SK-N-SH (cell line): ENCODE measurements around the gene LGR6. TPM values are rescaled to one million over a fixed set of nuclear protein-coding genes. Genes with fewer than 3 reads are reported as not detected.

Experiments
- CTCF ChIA-PET: fragments of 300-600, 350-600 bp; formaldehyde crosslinking; extraction: SDS; loops from one replicate; lab custom pipeline; 2021; lab: Yijun Ruan, JAX
- POLR2A ChIA-PET: fragments of 350-600 bp; sonication (Branson Sonifier 250); formaldehyde crosslinking; extraction: SDS; loops from one replicate; lab custom pipeline; 2020; ENCODE audit warnings: antibody characterized with exemption, inconsistent platforms; lab: Yijun Ruan, JAX
- DNase-seq: peaks from one replicate; pipeline ENCODE4 v3.0.0; 2012
- H2AFZ ChIP-seq: fragments of 200-600 bp; sonication (generic); 2 replicates; pipeline ENCODE4 v1.8.1; 2016; ENCODE audit warnings: antibody characterized with exemption, mild to moderate bottlenecking, low read depth
- H3F3A ChIP-seq: fragments of 200-600 bp; sonication (generic); replicated peaks from 2 replicates; pipeline ENCODE3; 2016; ENCODE audit warnings: antibody characterized with exemption, mild to moderate bottlenecking; ENCODE audit not compliant: insufficient read depth
- H3K27ac ChIP-seq, 2 experiments: fragments of 200-500 bp in 1 of 2; fragments of 200-600 bp in 1 of 2; sonication (Bioruptor generic) in 1 of 2; sonication (generic), shearing (Covaris generic) in 1 of 2; 2 replicates each; pipeline versions ENCODE4 v1.5.1 to v1.6.1; 2014 to 2016; ENCODE audit warnings: low read depth in 2 of 2, inconsistent platforms in 1 of 2, low read length in 1 of 2, mild to moderate bottlenecking in 1 of 2, mixed read lengths in 1 of 2
- H3K27me3 ChIP-seq: fragments of 200-600 bp; sonication (generic), shearing (Covaris generic); 2 replicates; pipeline ENCODE4 v1.6.1; 2016; ENCODE audit warnings: mixed run types; ENCODE audit not compliant: insufficient read depth
- H3K36me3 ChIP-seq, 2 experiments: fragments of 200-500 bp in 1 of 2; fragments of 200-600 bp in 1 of 2; sonication (Bioruptor generic) in 1 of 2; sonication (generic) in 1 of 2; replicated peaks in 1 of 2; 2 replicates each; pipeline versions ENCODE3 to v1.5.1; 2014 to 2016; ENCODE audit warnings: low read length in 1 of 2, mild to moderate bottlenecking in 1 of 2; ENCODE audit not compliant: insufficient read depth in 2 of 2, control insufficient read depth in 1 of 2
- H3K4me1 ChIP-seq, 2 experiments: fragments of 200-500 bp in 1 of 2; fragments of 200-600 bp in 1 of 2; sonication (Bioruptor generic) in 1 of 2; sonication (generic), shearing (Covaris generic) in 1 of 2; 2 replicates each; pipeline versions ENCODE4 v1.5.1 to v1.6.1; 2014 to 2016; ENCODE audit warnings: low read depth in 1 of 2, low read length in 1 of 2, mixed run types in 1 of 2; ENCODE audit not compliant: insufficient read depth in 2 of 2, control insufficient read depth in 1 of 2
- H3K4me2 ChIP-seq: fragments of 200-600 bp; sonication (generic), shearing (Covaris generic); 2 replicates; pipeline ENCODE4 v1.6.1; 2017; ENCODE audit warnings: mixed run types
- H3K4me3 ChIP-seq, 2 experiments: fragments of 200-500 bp in 1 of 2; fragments of 200-600 bp in 1 of 2; sonication (Bioruptor generic) in 1 of 2; sonication (generic), shearing (Covaris generic) in 1 of 2; 2 replicates each; pipeline versions ENCODE4 v1.5.1 to v1.8.1; 2014 to 2016; ENCODE audit warnings: low read depth in 2 of 2, inconsistent platforms in 1 of 2, low read length in 1 of 2, mild to moderate bottlenecking in 1 of 2, mixed read lengths in 1 of 2, moderate library complexity in 1 of 2
- H3K79me2 ChIP-seq: fragments of 200-600 bp; sonication (generic); 2 replicates; pipeline ENCODE4 v1.8.1; 2017; ENCODE audit warnings: mild to moderate bottlenecking; ENCODE audit not compliant: insufficient read depth
- H3K9ac ChIP-seq: fragments of 200-600 bp; sonication (generic); 2 replicates; pipeline ENCODE4 v1.6.1; 2017; ENCODE audit warnings: mixed run types
- H3K9me2 ChIP-seq: fragments of 200-600 bp; sonication (generic); 2 replicates; pipeline ENCODE4 v1.6.1; 2017; ENCODE audit warnings: mixed run types
- H3K9me3 ChIP-seq: fragments of 200-600 bp; sonication (generic); 2 replicates; pipeline ENCODE4 v1.6.1; 2017; ENCODE audit warnings: mixed run types, mild to moderate bottlenecking, moderate library complexity
- H4K20me1 ChIP-seq: fragments of 200-600 bp; sonication (generic); 2 replicates; pipeline ENCODE4 v1.6.1; 2017; ENCODE audit warnings: mild to moderate bottlenecking, mixed run types; ENCODE audit not compliant: insufficient read depth
- CHD2 ChIP-seq: fragments of 150-350 bp; IDR thresholded peaks from 2 replicates; pipeline ENCODE4 v1.6.1; 2018; ENCODE audit warnings: low read length; ENCODE audit not compliant: partially characterized antibody
- EP300 ChIP-seq, 2 experiments: IDR thresholded peaks; 2 replicates each; pipeline versions ENCODE4 v1.4.0 to v1.6.1; 2012; ENCODE audit warnings: borderline replicate concordance in 1 of 2, low read depth in 1 of 2, low read length in 1 of 2
- GABPA ChIP-seq: IDR thresholded peaks from 2 replicates; pipeline ENCODE4 v1.4.0; 2012; ENCODE audit warnings: low read depth, mild to moderate bottlenecking
- POLR2AphosphoS5 ChIP-seq: IDR thresholded peaks from 2 replicates; pipeline ENCODE4 v1.6.1; 2012; ENCODE audit warnings: low read depth, low read length
- TAF1 ChIP-seq: IDR thresholded peaks from 2 replicates; pipeline ENCODE4 v1.6.1; 2012; ENCODE audit warnings: low read depth, mild to moderate bottlenecking, low read length, moderate library complexity, borderline replicate concordance
- TCF12 ChIP-seq: IDR thresholded peaks from 2 replicates; pipeline ENCODE4 v1.4.0; 2012
- ZBTB33 ChIP-seq: IDR thresholded peaks from 2 replicates; pipeline ENCODE4 v1.4.0; 2012; ENCODE audit warnings: low read depth, borderline replicate concordance
- WGBS: methylation state at CpG from one replicate; pipeline ENCODE4 v1.1.6; 2017; ENCODE audit warnings: low lambda C conversion rate; 5-methylcytosine and 5-hydroxymethylcytosine counted together
- polyA plus RNA-seq, 3 experiments: library from polyadenylated mRNA; depleted of rRNA; stranded (reverse); fragments of >200 nt; gene quantifications; 2 replicates each; pipeline ENCODE4 v1.2.3, GENCODE V29; 2012

Gene LGR6
- polyA plus RNA-seq, 1 of the 3 experiments (the other 2 are of a cell fraction): 0.03 TPM

GRCh38 chr1:202223121-202223860, 29.7 kb downstream of the LGR6 start:
- H3K27ac ChIP-seq: no peak overlapping the region
- WGBS: 76% methylated on average over 7 of the region's 7 CpGs
- H3K9me3 ChIP-seq: no peaks in the 10 kb centered on the region
- no peaks in the 10 kb centered on the region for H3K9me2 ChIP-seq
- H3K27me3 ChIP-seq: peaks cover 25% of the 10 kb centered on the region
- ChIA-PET CTCF (interaction anchor here (0.7 to 4.4 kb wide), 4 partner anchors 14 to 92 kb away, joined by 3 to 32 read pairs (median 4); no protein-coding TSS in a partner anchor), POLR2A (no interaction called here)
- no peaks in the 10 kb centered on the region for H3F3A ChIP-seq
- H3K36me3 ChIP-seq: no peaks in the 10 kb centered on the region
- H4K20me1 ChIP-seq: no peaks in the 10 kb centered on the region
- no peak overlapping the region for H2AFZ ChIP-seq
- H3K79me2 ChIP-seq: no peaks in the 10 kb centered on the region
- DNase-seq: no peak
- no peak overlapping the region for H3K4me3 ChIP-seq
- H3K4me1 ChIP-seq: no peaks in the 10 kb centered on the region
- H3K9ac ChIP-seq: no peak overlapping the region
- no peak for TF ChIP-seq POLR2AphosphoS5
- no peak overlapping the region for H3K4me2 ChIP-seq

- H3K27ac ChIP-seq: no peak overlapping the region
- 63% methylated on average over 5 of the region's 8 CpGs for WGBS
Observed at GRCh38 chr1:202224453-202224852, 30.9 kb downstream of the LGR6 start.

More at GRCh38 chr1:202224453-202224852, 30.9 kb downstream of the LGR6 start:
- Histone ChIP-seq H3K4me1 (no peaks in the 10 kb centered on the region), H3K4me2 (no peak overlapping the region), H3K9ac (no peak overlapping the region), H2AFZ (no peak overlapping the region), H4K20me1 (no peaks in the 10 kb centered on the region), H3K9me2 (no peaks in the 10 kb centered on the region), H3K27me3 (peaks cover 15% of the 10 kb centered on the region), H3F3A (no peaks in the 10 kb centered on the region), H3K9me3 (no peaks in the 10 kb centered on the region), H3K4me3 (no peak overlapping the region)
- DNase-seq: no peak
- TF ChIP-seq TAF1: no peak
- no peak for TF ChIP-seq TCF12
- no peak for TF ChIP-seq POLR2AphosphoS5
- TF ChIP-seq ZBTB33: no peak
- TF ChIP-seq EP300 (IDR thresholded peaks at IDR 0.05; ENCODE audit: borderline replicate concordance in 1 of 2, low read depth in 1 of 2, low read length in 1 of 2): no peak
- TF ChIP-seq GABPA: no peak
- no peak for TF ChIP-seq CHD2
- TF ChIP-seq, all 33 proteins: peak for 0
- ChIA-PET CTCF (interaction anchor here (1.0 to 4.4 kb wide), 4 partner anchors 12 to 92 kb away, joined by 3 to 32 read pairs (median 3); partner anchors contain the start of gene LGR6), POLR2A (no interaction called here)
- Histone ChIP-seq H3K79me2 (no peaks in the 10 kb centered on the region), H3K36me3 (no peaks in the 10 kb centered on the region)
